ENCODE data around the gene SNAPC3. TPM values are rescaled to one million over a fixed set of nuclear protein-coding genes. Genes with fewer than 3 reads are reported as not detected.

SNAPC3 gene
- total RNA-seq, 2 experiments from 2014 or later: 54.2 to 57.2 TPM

DNA sequence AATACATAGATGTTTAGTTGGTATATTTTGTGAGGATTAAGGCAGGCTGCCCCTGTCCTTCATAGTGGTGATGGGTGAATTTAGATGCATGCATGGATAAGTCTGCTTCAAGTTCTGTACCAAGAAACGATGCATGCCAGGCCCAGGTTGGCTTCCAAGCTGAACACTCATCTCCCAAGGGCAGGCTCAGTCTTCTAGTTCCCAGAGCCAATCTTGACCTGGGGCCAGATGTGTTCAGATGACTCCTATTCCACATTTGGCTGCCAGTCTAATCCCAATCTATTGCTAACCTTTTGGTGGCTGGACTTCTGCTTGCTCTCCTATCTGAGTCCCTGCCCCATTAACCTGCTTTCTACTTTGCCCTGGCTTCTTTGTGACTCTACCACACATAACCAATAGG is 18.5 kb upstream of the SNAPC3 start:
- CTCF ChIA-PET (ENCODE audit: unreplicated experiment): no interaction called here

DNA sequence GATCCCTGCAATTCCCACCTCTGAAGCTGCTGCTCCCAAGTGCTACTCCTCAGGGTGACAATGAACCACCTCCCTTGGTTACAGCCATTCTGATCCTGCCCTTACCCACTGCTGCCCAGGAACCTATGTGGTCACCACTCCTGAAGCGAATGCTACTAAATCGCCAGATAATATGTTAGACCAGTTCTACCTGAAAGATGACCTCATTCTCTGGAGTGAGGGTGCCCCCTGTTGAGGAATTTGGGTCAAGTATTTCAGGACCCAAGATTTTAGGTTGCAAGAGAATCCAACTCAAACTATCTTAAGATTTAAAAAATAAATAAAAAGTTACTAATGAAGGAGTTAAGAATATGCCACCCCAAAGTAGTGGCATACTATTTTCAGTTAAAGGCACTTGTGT is 5.8 kb upstream of the SNAPC3 start:
- BruUV-seq (replicated peaks): no TSS peak
- Histone ChIP-seq H3K27ac (ENCODE audit: low read depth, low read length, poor library complexity, severe bottlenecking) (no peak overlapping the region), H4K20me1 (ENCODE audit: insufficient read depth, low read length) (no peaks in the 10 kb centered on the region), H3K36me3 (ENCODE audit: insufficient read depth, low read length) (no peaks in the 10 kb centered on the region), H3K9me3 (ENCODE audit: low read length) (no peaks in the 10 kb centered on the region), H3K4me1 (ENCODE audit: insufficient read depth, low read length, poor library complexity, severe bottlenecking) (peaks cover 8% of the 10 kb centered on the region), H2AFZ (ENCODE audit: low read length) (no peak overlapping the region), H3K79me2 (ENCODE audit: insufficient read depth, low read depth, low read length) (no peaks in the 10 kb centered on the region), H3K4me2 (ENCODE audit: low read length) (no peak overlapping the region), H3K4me3 (ENCODE audit: low read depth, low read length, poor library complexity, severe bottlenecking) (no peak overlapping the region), H3K9me2 (ENCODE audit: insufficient read depth, low read length) (no peaks in the 10 kb centered on the region)
- CTCF ChIA-PET (ENCODE audit: unreplicated experiment): no interaction called here
- DNase-seq (ENCODE audit: low spot score): peak; percentile 30
- intact Hi-C loops (cut with micrococcal nuclease; ENCODE audit: unreplicated experiment): loop anchor here (1.0 to 5.0 kb wide), 2 partner anchors 140 to 206 kb away; no protein-coding TSS in a partner anchor
- POLR2A ChIA-PET: interaction anchor here (1.7 kb wide), 1 partner anchor 19 kb away, joined by 5 read pairs; no protein-coding TSS in a partner anchor
- TF ChIP-seq, protein P1, sequence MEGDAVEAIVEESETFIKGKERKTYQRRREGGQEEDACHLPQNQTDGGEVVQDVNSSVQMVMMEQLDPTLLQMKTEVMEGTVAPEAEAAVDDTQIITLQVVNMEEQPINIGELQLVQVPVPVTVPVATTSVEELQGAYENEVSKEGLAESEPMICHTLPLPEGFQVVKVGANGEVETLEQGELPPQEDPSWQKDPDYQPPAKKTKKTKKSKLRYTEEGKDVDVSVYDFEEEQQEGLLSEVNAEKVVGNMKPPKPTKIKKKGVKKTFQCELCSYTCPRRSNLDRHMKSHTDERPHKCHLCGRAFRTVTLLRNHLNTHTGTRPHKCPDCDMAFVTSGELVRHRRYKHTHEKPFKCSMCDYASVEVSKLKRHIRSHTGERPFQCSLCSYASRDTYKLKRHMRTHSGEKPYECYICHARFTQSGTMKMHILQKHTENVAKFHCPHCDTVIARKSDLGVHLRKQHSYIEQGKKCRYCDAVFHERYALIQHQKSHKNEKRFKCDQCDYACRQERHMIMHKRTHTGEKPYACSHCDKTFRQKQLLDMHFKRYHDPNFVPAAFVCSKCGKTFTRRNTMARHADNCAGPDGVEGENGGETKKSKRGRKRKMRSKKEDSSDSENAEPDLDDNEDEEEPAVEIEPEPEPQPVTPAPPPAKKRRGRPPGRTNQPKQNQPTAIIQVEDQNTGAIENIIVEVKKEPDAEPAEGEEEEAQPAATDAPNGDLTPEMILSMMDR (conservative IDR thresholded peaks at IDR 0.05; ENCODE audit: low read length): peak; percentile 69
- TF ChIP-seq EZH2phosphoT487 (IDR thresholded peaks at IDR 0.05; ENCODE audit: borderline replicate concordance, low read depth, low read length): no peak

More for the DNA sequence above, 18.5 kb upstream of the SNAPC3 start:
- H3K79me2 ChIP-seq (ENCODE audit: insufficient read depth, low read depth, low read length): no peaks in the 10 kb centered on the region
- no peak for DNase-seq (ENCODE audit: low spot score)
- BruUV-seq (replicated peaks): no TSS peak
- H3K27ac ChIP-seq (ENCODE audit: low read depth, low read length, poor library complexity, severe bottlenecking): no peak overlapping the region
- no peaks in the 10 kb centered on the region for H3K9me3 ChIP-seq (ENCODE audit: low read length)
- POLR2A ChIA-PET: no interaction called here
- no peak overlapping the region for H3K4me2 ChIP-seq (ENCODE audit: low read length)
- no peak overlapping the region for H3K4me3 ChIP-seq (ENCODE audit: low read depth, low read length, poor library complexity, severe bottlenecking)
- no peak overlapping the region for H2AFZ ChIP-seq (ENCODE audit: low read length)
- H3K9me2 ChIP-seq (ENCODE audit: insufficient read depth, low read length): no peaks in the 10 kb centered on the region
- H4K20me1 ChIP-seq (ENCODE audit: insufficient read depth, low read length): no peaks in the 10 kb centered on the region
- no peaks in the 10 kb centered on the region for H3K36me3 ChIP-seq (ENCODE audit: insufficient read depth, low read length)
- TF ChIP-seq, protein P1 (conservative IDR thresholded peaks at IDR 0.05; ENCODE audit: low read length): no peak
- TF ChIP-seq EZH2phosphoT487 (IDR thresholded peaks at IDR 0.05; ENCODE audit: borderline replicate concordance, low read depth, low read length): no peak
- no peaks in the 10 kb centered on the region for H3K4me1 ChIP-seq (ENCODE audit: insufficient read depth, low read length, poor library complexity, severe bottlenecking)
- intact Hi-C loops (cut with micrococcal nuclease; ENCODE audit: unreplicated experiment): no loop called here

DNA sequence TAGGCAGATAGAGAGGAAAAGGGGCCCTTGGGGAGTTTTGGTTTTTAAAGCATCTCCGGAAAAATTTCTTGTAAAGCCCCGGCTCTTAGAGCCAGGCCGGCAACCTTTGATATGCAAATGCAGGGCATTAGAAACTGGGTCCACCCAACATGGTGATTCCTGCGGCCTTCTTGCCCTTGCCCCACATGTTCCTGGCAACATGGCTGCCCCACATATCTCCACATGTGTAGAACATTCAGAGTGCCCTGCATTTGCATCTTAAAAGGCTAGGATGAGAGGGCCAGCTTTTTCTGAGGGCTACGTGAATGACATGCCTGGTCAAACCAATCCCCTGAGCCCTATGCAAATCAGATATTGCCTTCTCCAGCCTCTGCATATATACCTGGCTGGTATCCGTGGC is 5.0 kb upstream of the SNAPC3 start:
- POLR2A ChIA-PET: interaction anchor here (1.7 kb wide), 1 partner anchor 20 kb away, joined by 5 read pairs; no protein-coding TSS in a partner anchor
- BruUV-seq (replicated peaks): no TSS peak
- no peak for TF ChIP-seq EZH2phosphoT487 (IDR thresholded peaks at IDR 0.05; ENCODE audit: borderline replicate concordance, low read depth, low read length)
- TF ChIP-seq, protein P1 (conservative IDR thresholded peaks at IDR 0.05; ENCODE audit: low read length): no peak
- Histone ChIP-seq H3K36me3 (ENCODE audit: insufficient read depth, low read length) (no peaks in the 10 kb centered on the region), H3K9me3 (ENCODE audit: low read length) (no peaks in the 10 kb centered on the region), H3K4me2 (ENCODE audit: low read length) (no peak overlapping the region), H2AFZ (ENCODE audit: low read length) (no peak overlapping the region; the same call in 1 of the 2 replicates), H3K9me2 (ENCODE audit: insufficient read depth, low read length) (no peaks in the 10 kb centered on the region), H4K20me1 (ENCODE audit: insufficient read depth, low read length) (no peaks in the 10 kb centered on the region), H3K4me1 (ENCODE audit: insufficient read depth, low read length, poor library complexity, severe bottlenecking) (peaks cover 12% of the 10 kb centered on the region), H3K4me3 (ENCODE audit: low read depth, low read length, poor library complexity, severe bottlenecking) (no peak overlapping the region), H3K27ac (ENCODE audit: low read depth, low read length, poor library complexity, severe bottlenecking) (no peak overlapping the region), H3K79me2 (ENCODE audit: insufficient read depth, low read depth, low read length) (no peaks in the 10 kb centered on the region)
- CTCF ChIA-PET (ENCODE audit: unreplicated experiment): no interaction called here
- intact Hi-C loops (cut with micrococcal nuclease; ENCODE audit: unreplicated experiment): loop anchor here (1.0 to 5.0 kb wide), 2 partner anchors 140 to 206 kb away; no protein-coding TSS in a partner anchor
- DNase-seq (ENCODE audit: low spot score): no peak

Measured in OCI-LY7 (cell line).